HG02973 (cell line): ENCODE results near the gene EPHB4.
A peak's percentile ranks its signal among the peaks of the same experiment; 100 is the strongest.
"Not testable (repeated sequence)": the region's sequence is repeated elsewhere in the genome, so short reads cannot be mapped to it uniquely, and the experiment has no call there.

Source experiments
- ATAC-seq: cut with Tn5 transposase; IDR thresholded peaks from one replicate; pipeline ENCODE4 v1.9.1; 2021; ENCODE audit warnings: moderate library complexity; ENCODE audit not compliant: unreplicated experiment

EPHB4 gene

GRCh38 chr7:100854899-100855298 is 27.6 kb upstream of the EPHB4 start:
- not testable (repeated sequence) for ATAC-seq

DNA sequence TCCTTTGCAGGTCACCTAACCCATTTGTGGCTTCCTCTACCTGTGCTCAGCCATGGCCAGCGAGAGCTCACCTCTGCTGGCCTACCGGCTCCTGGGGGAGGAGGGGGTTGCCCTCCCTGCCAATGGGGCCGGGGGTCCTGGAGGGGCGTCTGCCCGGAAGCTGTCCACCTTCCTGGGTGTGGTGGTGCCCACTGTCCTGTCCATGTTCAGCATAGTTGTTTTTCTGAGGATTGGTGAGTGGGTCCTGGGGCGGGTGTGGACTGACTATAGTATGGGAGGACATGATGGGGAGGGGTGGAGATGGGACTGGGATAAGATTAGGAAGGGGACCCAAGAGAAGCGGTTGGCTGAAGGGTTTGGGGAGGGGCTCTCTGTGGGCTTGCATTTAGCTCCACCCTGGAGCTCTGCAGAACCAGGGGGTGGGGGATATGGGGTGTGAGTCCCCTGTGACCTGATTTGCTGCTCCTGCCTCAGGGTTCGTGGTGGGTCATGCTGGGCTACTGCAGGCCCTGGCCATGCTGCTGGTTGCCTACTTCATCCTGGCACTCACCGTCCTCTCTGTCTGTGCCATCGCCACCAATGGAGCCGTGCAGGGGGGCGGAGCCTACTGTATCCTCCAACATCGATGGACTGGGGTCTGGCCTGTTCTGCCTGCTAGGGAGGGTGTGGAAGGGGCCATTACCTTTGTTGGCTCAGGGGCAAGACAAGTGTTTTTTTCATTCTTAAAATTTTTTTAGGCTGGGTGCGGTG is 27.0 kb upstream of the EPHB4 start:
- no peak for ATAC-seq

DNA sequence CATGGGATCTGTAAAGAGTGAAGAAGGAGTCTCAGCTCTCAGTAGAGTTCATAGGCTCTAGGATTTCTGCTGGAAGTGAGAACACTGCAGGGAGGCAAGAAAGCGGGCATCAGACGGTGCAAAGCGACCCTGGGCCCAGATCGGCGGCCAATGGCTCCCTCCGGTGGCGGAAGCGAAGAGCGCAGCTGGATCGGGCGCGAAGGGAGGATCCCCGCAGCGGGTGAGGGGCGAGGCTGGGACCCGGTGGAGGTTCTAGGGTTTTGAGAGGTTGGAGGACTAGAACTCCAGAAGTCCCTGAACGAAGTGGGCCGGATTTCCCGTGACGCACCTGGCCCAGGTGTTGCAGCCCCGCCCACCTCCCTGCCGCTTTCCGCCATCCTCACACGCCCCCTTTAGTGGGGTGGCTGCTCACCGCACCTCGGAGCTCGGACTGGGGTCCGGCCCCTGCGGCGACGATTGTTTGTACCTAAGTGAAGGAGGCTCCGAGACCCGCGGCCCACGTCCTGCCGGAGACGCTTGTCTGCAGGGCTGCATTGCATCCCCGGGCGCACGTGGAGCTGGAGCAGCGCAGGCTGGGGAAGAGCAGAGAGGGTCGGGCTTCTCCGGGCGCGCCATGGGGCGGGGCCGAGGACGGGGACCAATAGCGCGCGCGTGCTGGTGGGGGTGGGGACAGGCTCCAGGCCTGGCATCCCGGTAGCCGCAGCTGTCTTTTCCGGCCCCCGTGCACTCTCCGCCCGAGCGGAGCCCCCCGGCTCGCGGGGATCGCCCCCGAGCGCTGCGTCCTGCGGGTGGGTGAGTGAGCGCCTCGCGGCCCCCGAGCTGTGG is 24.9 kb upstream of the EPHB4 start, which contains the start of gene SLC12A9:
SLC12A9 (plus strand) TSS at position 666 of the 825 bp plus-strand sequence. CDS start 1,485 bp downstream, outside the sequence.
- peak; percentile 84 for ATAC-seq

- ATAC-seq, result no peak
These were observed 20.0 kb upstream of the EPHB4 start for GRCh38 chr7:100847360-100847759.

- ATAC-seq, result no peak
These were observed 13.3 kb upstream of the EPHB4 start for GRCh38 chr7:100840470-100841100.

DNA sequence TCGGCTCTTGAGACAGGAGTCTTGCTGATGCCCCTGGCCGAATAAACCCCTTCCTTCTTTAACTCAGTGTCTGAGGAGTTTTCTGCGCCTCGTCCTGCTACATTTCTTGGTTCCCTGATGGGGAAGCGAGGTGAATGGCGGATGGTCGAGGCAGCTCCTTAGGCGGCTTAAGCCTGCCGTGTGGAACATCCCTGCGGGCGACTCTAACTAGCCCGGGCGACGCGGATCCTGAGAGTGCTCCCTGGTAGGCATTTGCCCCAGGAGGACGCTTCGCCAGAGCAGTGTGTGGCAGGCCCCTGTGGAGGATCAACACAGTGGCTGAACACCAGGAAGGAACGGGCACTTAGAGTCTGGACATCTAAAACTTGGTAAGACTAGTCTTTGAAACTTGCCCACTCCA is 12.0 kb upstream of the EPHB4 start:
- no peak for ATAC-seq

DNA sequence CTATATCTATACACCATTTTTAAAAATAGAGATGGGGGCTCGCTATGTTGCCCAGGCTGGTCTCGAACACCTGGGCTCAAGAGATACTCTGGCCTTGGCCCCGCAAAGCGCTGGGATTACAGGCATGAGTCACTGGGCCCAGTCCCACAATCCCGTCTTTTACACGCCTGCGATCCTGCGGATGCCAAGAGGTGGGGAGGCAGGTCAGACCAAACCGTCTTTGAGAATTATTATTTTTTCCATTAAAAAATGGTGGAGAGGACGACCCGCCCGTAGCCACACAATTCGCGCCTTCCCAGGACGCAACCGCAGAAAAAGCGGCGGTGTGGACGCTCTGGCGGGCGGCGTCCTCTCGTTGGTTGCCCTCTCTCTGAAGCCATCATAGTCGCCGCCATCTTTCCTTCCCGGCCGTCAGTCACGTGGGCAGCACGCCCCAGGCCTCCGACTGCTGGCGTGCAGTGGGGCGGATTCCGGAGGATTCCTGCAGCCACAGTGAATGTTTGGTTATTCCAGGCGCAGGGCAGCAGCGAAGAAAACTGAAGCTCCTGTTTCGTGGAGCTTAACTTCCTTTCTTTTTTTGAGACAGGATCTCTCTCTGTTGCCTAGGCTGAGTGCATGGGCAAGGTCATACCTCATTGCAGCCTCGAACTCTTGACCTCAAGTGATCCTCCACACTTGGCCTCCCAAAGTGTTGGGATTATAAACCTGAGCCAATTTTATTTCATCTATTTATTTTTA is 9.9 kb upstream of the EPHB4 start:
- ATAC-seq, result no peak

DNA sequence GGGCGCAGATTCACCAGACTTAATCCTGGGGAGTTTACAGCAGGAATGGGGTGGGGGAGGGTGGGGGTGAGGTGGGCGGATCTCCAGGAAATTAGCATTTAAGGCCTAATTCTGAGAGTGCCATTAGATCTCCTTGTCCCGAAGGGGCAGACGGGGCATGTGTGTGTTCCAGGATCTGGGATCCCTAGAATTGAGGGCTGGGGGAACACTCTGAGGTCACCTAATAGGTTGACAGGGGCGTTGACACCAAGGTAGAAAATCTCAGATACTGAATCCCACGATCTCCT is 9.4 kb upstream of the EPHB4 start:
- ATAC-seq, result no peak

- ATAC-seq, result no peak
These were observed 8.8 kb upstream of the EPHB4 start for GRCh38 chr7:100835903-100836811.

DNA sequence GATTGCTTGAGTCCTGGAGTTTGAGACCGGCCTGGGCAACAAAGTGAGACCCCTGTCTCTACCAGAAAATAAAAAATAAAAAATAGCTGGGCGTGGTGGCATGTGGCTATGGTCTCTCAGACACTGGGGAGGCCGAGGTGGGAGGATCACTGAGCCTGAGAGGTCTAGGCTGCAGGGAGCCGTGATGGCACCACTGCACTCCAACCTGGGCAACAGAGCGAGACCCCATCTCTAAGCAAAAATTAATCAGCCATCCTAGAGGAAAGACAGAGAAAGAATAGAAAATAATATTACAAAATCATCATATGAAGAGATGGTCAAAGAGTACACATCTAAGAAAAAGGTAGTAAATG is 4.9 kb upstream of the EPHB4 start:
- ATAC-seq, result no peak

DNA sequence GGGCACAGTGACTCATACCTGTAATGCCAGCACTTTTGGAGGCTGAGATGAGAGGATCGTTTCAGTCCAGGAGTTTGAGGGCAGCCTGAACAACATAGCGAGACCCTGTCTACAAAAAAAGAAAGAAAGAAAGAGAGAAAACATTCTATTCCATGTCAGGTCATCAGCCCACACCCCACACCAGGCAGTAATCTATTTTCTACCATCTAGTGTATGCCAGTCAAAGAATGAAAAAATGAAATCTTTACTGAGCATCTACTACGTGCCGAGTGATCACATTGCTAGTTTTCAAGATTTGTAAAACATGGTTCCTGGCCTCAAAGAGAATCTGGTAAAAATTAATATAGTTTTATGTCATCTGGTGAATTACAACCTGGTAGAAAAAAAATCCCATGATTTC is 3.1 kb upstream of the EPHB4 start:
- ATAC-seq, result no peak

DNA sequence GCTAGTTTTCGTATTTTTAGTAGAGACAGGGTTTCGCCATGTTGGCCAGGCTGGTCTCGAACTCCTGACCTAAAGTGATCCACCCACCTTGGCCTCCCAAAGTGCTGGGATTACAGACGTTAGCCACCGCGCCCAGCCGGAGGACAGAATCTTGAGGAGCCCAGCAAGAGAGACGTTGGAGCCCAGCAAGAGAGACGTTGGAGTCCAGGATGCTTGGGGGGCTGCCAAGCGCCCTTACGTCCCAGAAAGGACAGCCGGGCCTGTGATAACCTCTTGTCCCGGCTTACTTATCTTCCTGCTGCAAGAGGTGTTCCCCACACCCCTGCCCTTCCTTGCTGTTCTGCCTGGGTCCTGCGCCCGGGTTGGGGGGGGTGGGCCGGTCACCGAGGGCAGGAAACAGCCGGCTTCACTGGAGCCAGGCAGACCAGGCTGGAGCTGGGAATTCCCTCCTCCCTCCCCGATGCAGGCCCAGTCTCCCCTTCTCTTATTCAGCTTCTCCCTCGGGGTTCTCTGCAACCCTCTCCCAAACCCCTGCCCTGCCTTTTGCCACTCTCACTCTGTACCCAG is 1.9 kb upstream of the EPHB4 start:
- ATAC-seq, result no peak

DNA sequence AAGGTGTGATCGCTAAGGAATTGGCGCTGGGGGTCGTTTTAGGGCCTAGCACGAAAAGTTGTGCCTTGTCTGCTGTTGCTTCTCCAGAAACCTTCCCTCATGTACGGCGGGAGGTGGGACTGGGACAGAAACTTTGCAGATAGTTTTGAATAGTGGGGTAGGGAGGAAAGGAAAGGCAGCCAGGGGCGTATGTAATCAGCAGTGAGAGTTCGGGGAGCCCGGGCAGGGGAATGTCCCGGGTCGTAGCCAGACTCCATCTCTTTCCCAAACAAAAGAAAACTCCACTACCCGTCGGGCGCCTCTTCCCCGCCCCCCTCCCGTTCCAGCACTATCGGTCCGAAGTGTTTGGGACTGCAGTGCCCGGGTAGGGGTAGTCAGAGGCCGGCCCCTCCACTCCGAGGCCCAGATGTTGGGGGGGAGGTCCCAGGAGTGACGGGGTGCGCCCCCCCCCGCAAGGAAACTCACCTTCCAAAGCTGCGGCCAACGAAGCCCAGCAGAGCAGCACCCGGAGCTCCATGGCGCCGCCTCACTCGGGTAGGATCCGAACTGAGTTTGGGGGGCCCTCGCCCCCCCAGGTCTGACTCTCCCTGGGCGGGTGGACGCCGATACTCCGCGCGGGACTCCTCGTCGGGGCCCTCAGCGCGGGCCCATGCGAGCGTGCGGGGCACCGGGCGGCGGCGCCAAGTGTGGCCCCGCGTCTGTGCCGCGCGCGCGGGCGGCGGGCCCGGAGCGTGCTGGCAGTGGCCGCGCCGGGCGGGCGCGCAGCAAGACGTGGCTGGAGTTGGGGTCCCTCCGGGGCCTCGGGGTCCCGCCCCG is 601 bp downstream of the EPHB4 start:
- ATAC-seq, result no peak

- ATAC-seq, result no peak
These were observed 1.4 kb downstream of the EPHB4 start for GRCh38 chr7:100825751-100826513.

GRCh38 chr7:100825215-100825671 is 2.1 kb downstream of the EPHB4 start:
- ATAC-seq, result no peak

DNA sequence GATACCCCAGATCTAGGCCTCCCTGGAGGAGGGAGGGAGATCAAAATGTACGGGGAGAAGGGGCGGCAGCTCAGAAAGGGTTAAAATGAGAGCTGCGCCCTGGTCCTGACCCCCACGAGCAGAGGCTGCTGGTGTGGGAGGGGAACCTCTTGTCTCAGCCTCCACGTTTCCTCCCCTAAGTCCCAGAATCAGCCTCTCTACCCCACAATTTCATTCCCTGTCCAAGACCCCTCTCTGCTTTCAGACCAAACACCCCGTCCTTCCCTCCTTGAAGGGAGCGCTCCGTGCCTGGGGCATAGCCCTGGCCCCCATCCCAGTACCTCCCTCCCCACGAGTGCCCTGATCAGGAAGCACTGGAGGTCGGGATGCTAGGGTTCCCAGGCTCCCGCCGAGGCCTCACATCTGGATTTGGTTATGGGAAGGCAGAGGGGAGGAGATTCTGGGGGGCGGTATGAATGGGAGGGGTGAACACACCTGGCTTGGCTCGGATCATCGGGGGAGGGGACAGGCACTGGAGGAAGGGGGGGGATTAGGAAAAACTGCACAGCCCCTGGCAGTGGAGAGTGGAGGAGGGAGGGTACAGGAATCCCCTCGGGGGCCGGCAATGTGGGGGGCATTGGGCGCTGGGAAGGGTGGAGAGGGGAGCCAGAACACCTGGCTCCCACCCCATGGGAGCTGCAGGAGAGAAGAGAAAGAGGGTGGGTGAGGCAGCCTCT is 2.7 kb downstream of the EPHB4 start:
- ATAC-seq, result no peak

DNA sequence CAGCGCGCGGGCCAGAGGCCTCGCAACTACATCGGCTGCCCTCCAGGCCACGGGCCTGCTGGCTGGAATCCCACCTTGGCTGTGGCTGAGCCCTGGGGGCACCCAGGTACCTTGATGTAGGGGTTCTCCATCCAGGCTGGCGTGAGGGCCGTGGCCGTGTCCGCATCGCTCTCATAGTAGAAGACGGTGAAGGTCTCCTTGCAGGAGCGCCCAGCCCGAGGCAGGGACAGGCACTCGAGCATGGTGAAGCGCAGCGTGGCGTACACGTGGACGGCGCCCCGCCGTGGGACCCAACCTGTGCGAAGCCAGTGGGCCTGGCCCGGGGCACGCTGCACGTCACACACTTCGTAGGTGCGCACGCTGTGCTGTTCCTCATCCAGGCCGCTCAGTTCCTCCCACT is 3.8 kb downstream of the EPHB4 start:
- ATAC-seq, result no peak

DNA sequence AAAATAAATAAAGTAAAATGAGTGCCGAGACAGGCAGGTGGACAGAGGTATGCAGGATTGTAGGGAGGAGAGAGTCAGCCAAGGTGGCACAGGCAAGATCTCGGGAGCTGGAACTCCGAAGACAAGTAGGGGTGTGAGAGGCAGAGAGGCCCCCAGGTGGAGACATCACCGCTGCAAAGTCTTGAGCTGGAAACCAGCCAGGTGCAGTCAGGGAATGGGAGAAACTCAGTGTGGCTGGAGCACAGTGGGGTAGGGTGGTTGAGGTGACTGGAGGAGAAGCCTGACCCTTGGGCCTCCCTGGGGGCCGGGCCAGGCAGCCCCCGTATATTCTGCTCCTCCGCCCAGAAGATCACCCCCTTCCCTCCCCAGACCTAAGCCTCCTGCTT is 4.2 kb downstream of the EPHB4 start:
- ATAC-seq, result no peak
